A549 (cell line): ENCODE results near the gene INTS3. TPM values are rescaled to one million over a fixed set of nuclear protein-coding genes. Genes with fewer than 3 reads are reported as not detected.

Source experiments
- ATAC-seq, 2 experiments: fragments of 200-7000 bp in 1 of 2; fragments of >200 bp in 1 of 2; cut with Nextera tagmentation in 1 of 2; cut with Tn5 transposase in 1 of 2; 3 replicates each; pipeline versions ENCODE4 v1.8.0 to v1.9.1; 2018 to 2020; ENCODE audit warnings: mild to moderate bottlenecking in 1 of 2, moderate library complexity in 1 of 2
- CTCF ChIA-PET: fragments of 300-600 bp; sonication (Branson Sonifier 250); formaldehyde crosslinking; extraction: SDS; loops from one replicate; lab custom pipeline; 2021; ENCODE audit warnings: antibody characterized with exemption, inconsistent platforms; lab: Yijun Ruan, JAX
- POLR2A ChIA-PET: fragments of 350-600 bp; formaldehyde crosslinking; extraction: SDS; loops from one replicate; lab custom pipeline; 2021; ENCODE audit warnings: antibody characterized with exemption, inconsistent platforms; lab: Yijun Ruan, JAX
- DNase-seq, 2 experiments: peaks; one replicate each; pipeline versions ENCODE4 v3.0.0 to v3.0.0-alpha.2; 2011 to 2016; ENCODE audit warnings: low read depth in 1 of 2, low spot score in 1 of 2
- FAIRE-seq: peaks from 2 replicates; lab custom pipeline; 2011; peaks lifted over from hg19 to GRCh38; lab: Jason Lieb, UNC
- H3K27ac ChIP-seq, 2 experiments: fragments of >200 bp; sonication (Bioruptor Twin); formaldehyde crosslinking; 3 replicates each; pipeline ENCODE4 v1.5.1; 2016 to 2017
- H3K4me1 ChIP-seq: fragments of >200 bp; sonication (Bioruptor Twin); formaldehyde crosslinking; 3 replicates; pipeline ENCODE4 v1.6.1; 2016
- H3K4me2 ChIP-seq: fragments of >200 bp; sonication (Bioruptor Twin); formaldehyde crosslinking; 3 replicates; pipeline ENCODE4 v1.6.1; 2016
- H3K4me3 ChIP-seq: fragments of >200 bp; sonication (Bioruptor Twin); formaldehyde crosslinking; 3 replicates; pipeline ENCODE4 v1.5.1; 2016
- H3K9me3 ChIP-seq: fragments of >200 bp; sonication (Bioruptor Twin); formaldehyde crosslinking; 3 replicates; pipeline ENCODE4 v1.6.1; 2016
- ATOH8 ChIP-seq: fragments of 250-450 bp; sonication (Bioruptor Pico); IDR thresholded peaks from 2 replicates; pipeline ENCODE4 v1.5.0; 2020; ENCODE audit warnings: low read depth, mild to moderate bottlenecking, moderate library complexity
- CBX2 ChIP-seq: fragments of 200-600 bp; sonication (generic); IDR thresholded peaks from 2 replicates; pipeline ENCODE4 v1.6.1; 2016; ENCODE audit warnings: low read depth, mild to moderate bottlenecking, borderline replicate concordance
- CEBPB ChIP-seq, 2 experiments: fragments of >200 bp in 1 of 2; sonication (Bioruptor Twin) in 1 of 2; formaldehyde crosslinking in 1 of 2; IDR thresholded peaks; 2 replicates each; pipeline ENCODE4 v1.6.1; 2012 to 2016
- EHF ChIP-seq: fragments of 250-450 bp; sonication (Bioruptor Pico); IDR thresholded peaks from 2 replicates; pipeline ENCODE4 v1.5.0; 2020; ENCODE audit warnings: mild to moderate bottlenecking
- EHMT2 ChIP-seq: fragments of 200-600 bp; sonication (generic); IDR thresholded peaks from 2 replicates; pipeline ENCODE4 v1.6.1; 2016; ENCODE audit warnings: antibody characterized with exemption, low read depth, mild to moderate bottlenecking, moderate library complexity
- ESRRA ChIP-seq: fragments of 150-350 bp; IDR thresholded peaks from 2 replicates; pipeline ENCODE4 v1.6.1; 2014; ENCODE audit warnings: mild to moderate bottlenecking, low read length, borderline replicate concordance
- HEYL ChIP-seq: fragments of 250-450 bp; sonication (Bioruptor Pico); IDR thresholded peaks from 2 replicates; pipeline ENCODE4 v1.8.0; 2021; ENCODE audit warnings: mild to moderate bottlenecking, moderate library complexity
- HMGXB4 ChIP-seq: fragments of 250-450 bp; sonication (Bioruptor Pico); IDR thresholded peaks from 2 replicates; pipeline ENCODE4 v1.5.0; 2021; ENCODE audit warnings: mild to moderate bottlenecking, moderate library complexity, borderline replicate concordance
- HOXA7 ChIP-seq: fragments of 250-450 bp; sonication (Bioruptor Pico); IDR thresholded peaks from 2 replicates; pipeline ENCODE4 v1.5.0; 2020; ENCODE audit warnings: mild to moderate bottlenecking, moderate library complexity
- KDM5A ChIP-seq: fragments of 200-600 bp; sonication (generic); IDR thresholded peaks from 2 replicates; pipeline ENCODE4 v1.6.1; 2016; ENCODE audit warnings: antibody characterized with exemption, mild to moderate bottlenecking
- MAFK ChIP-seq: fragments of 450-650 bp; IDR thresholded peaks from 2 replicates; pipeline ENCODE4 v1.6.1; 2014; ENCODE audit not compliant: partially characterized antibody
- MAZ ChIP-seq: fragments of 150-350 bp; IDR thresholded peaks from 2 replicates; pipeline ENCODE4 v1.6.1; 2014; ENCODE audit warnings: antibody characterized with exemption, low read depth, low read length, borderline replicate concordance
- MYC ChIP-seq: IDR thresholded peaks from 2 replicates; pipeline ENCODE4 v1.6.1; 2012; ENCODE audit warnings: mild to moderate bottlenecking, inconsistent platforms, low read length, improper control_type of control experiment, borderline replicate concordance
- NFE2L2 ChIP-seq: fragments of 150-350 bp; conservative IDR thresholded peaks from 2 replicates; pipeline ENCODE4 v1.6.1; 2014; ENCODE audit warnings: low read length
- RAD21 ChIP-seq, 2 experiments: fragments of >200 bp in 1 of 2; sonication (Bioruptor Twin) in 1 of 2; formaldehyde crosslinking in 1 of 2; IDR thresholded peaks in 1 of 2; conservative IDR thresholded peaks in 1 of 2; 2 replicates in 1 of 2; 3 replicates in 1 of 2; pipeline ENCODE4 v1.6.1; 2012 to 2018; ENCODE audit warnings: inconsistent platforms in 1 of 2
- RCOR1 ChIP-seq: fragments of 150-350 bp; IDR thresholded peaks from 2 replicates; pipeline ENCODE4 v1.6.1; 2014; ENCODE audit warnings: antibody characterized with exemption, low read length, low read depth
- RFX5 ChIP-seq: fragments of 450-650 bp; IDR thresholded peaks from 2 replicates; pipeline ENCODE4 v1.7.1; 2014; ENCODE audit warnings: antibody characterized with exemption, mild to moderate bottlenecking, moderate library complexity
- RNF2 ChIP-seq: fragments of 200-600 bp; sonication (generic); IDR thresholded peaks from 2 replicates; pipeline ENCODE4 v1.6.1; 2016; ENCODE audit warnings: low read depth, mild to moderate bottlenecking, antibody characterized with exemption, moderate library complexity, borderline replicate concordance
- SMC3 ChIP-seq: fragments of >200 bp; sonication (Bioruptor Twin); formaldehyde crosslinking; IDR thresholded peaks from 3 replicates; pipeline ENCODE4 v1.6.1; 2018; ENCODE audit warnings: inconsistent platforms
- SREBF2 ChIP-seq: fragments of 450-650 bp; IDR thresholded peaks from 2 replicates; pipeline ENCODE4 v1.6.1; 2014; ENCODE audit warnings: mild to moderate bottlenecking, moderate library complexity
- TFCP2L1 ChIP-seq: fragments of 250-450 bp; sonication (Bioruptor Pico); IDR thresholded peaks from 2 replicates; pipeline ENCODE4 v1.5.0; 2021; ENCODE audit warnings: mild to moderate bottlenecking
- TP53 ChIP-seq: fragments of 250-450 bp; sonication (Bioruptor Pico); IDR thresholded peaks from 2 replicates; pipeline ENCODE4 v1.5.0; 2021; ENCODE audit warnings: mild to moderate bottlenecking, moderate library complexity
- ZFP36 ChIP-seq: fragments of 450-650 bp; IDR thresholded peaks from 2 replicates; pipeline ENCODE4 v1.6.1; 2014; ENCODE audit warnings: borderline replicate concordance; ENCODE audit not compliant: partially characterized antibody
- ZSCAN20 ChIP-seq: fragments of 250-450 bp; sonication (Bioruptor Pico); IDR thresholded peaks from 2 replicates; pipeline ENCODE4 v1.8.0; 2022; ENCODE audit warnings: mild to moderate bottlenecking, moderate library complexity
- WGBS: methylation state at CpG from one replicate; pipeline ENCODE4 v1.1.6; 2017; ENCODE audit errors: missing lambda C conversion rate; 5-methylcytosine and 5-hydroxymethylcytosine counted together
- polyA plus RNA-seq, 4 experiments: library from polyadenylated mRNA; depleted of rRNA in 3 of 4; stranded (reverse); fragments of >200 nt; fragmentation: RNase III in 1 of 4; extraction: RNeasy Plus Mini Kit Qiagen cat#74134 plus additional on column Dnase treatment in 1 of 4; gene quantifications; 2 replicates in 3 of 4; 3 replicates in 1 of 4; pipeline ENCODE4 v1.2.3, GENCODE V29; 2011 to 2017
- TF ChIP-seq, protein P1 (sequence below): fragments of 450-650 bp; IDR thresholded peaks from 2 replicates; pipeline ENCODE4 v1.6.1; 2014; ENCODE audit warnings: antibody characterized with exemption
- TF ChIP-seq, protein P2 (sequence below): IDR thresholded peaks from 2 replicates; pipeline ENCODE4 v1.6.1; 2012
- TF ChIP-seq, protein P3 (sequence below): fragments of 200-600 bp; sonication (generic); IDR thresholded peaks from 2 replicates; pipeline ENCODE4 v1.6.1; 2016; ENCODE audit warnings: antibody characterized with exemption, mild to moderate bottlenecking, moderate library complexity
- TF ChIP-seq, protein P4 (sequence below): fragments of 150-350 bp; IDR thresholded peaks from 2 replicates; pipeline ENCODE4 v1.6.1; 2014; ENCODE audit warnings: low read depth, mild to moderate bottlenecking, low read length

The INTS3 gene
- polyA plus RNA-seq, 2 of the 4 experiments (the other 2 are of a cell fraction), result 23.5 to 34.1 TPM

DNA sequence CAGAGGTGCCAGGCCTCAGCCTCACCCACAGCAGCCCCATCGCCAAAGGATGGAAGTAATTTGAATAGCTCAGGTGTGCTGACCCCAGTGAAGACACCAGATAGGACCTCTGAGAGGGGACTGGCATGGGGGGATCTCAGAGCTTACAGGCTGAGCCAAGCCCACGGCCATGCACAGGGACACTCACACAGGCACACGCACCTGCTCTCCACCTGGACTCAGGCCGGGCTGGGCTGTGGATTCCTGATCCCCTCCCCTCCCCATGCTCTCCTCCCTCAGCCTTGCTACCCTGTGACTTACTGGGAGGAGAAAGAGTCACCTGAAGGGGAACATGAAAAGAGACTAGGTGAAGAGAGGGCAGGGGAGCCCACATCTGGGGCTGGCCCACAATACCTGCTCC, 34.4 kb upstream of the INTS3 start:
- no peak for ATAC-seq
- ChIA-PET POLR2A (interaction anchor here (0.9 kb wide), 1 partner anchor 34 kb away, joined by 3 read pairs; the partner anchor contains the start of gene INTS3), CTCF (interaction anchor here (1.2 to 2.4 kb wide), 2 partner anchors 12 to 15 kb away, joined by 3 to 8 read pairs; partner anchors contain the start of gene NPR1)
- Histone ChIP-seq H3K4me1 (peaks cover 19% of the 10 kb centered on the region), H3K4me2 (no peak overlapping the region), H3K4me3 (no peak overlapping the region), H3K27ac (no peak overlapping the region), H3K9me3 (no peaks in the 10 kb centered on the region)
- no peak for TF ChIP-seq ESRRA
- no peak for TF ChIP-seq HMGXB4
- no peak for TF ChIP-seq ZSCAN20
- TF ChIP-seq RFX5, result no peak
- TF ChIP-seq EHF (CRISPR knock-in tag), result no peak
- no peak for TF ChIP-seq CBX2
- no peak for TF ChIP-seq ZFP36
- TF ChIP-seq NFE2L2, result no peak
- TF ChIP-seq MAFK, result no peak
- no peak for TF ChIP-seq RCOR1
- no peak for TF ChIP-seq RNF2
- TF ChIP-seq, protein P1, sequence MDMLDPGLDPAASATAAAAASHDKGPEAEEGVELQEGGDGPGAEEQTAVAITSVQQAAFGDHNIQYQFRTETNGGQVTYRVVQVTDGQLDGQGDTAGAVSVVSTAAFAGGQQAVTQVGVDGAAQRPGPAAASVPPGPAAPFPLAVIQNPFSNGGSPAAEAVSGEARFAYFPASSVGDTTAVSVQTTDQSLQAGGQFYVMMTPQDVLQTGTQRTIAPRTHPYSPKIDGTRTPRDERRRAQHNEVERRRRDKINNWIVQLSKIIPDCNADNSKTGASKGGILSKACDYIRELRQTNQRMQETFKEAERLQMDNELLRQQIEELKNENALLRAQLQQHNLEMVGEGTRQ, result no peak
- TF ChIP-seq SREBF2, result no peak
- no peak for TF ChIP-seq HOXA7 (CRISPR knock-in tag)
- TF ChIP-seq, protein P2, sequence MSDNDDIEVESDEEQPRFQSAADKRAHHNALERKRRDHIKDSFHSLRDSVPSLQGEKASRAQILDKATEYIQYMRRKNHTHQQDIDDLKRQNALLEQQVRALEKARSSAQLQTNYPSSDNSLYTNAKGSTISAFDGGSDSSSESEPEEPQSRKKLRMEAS, result no peak
- no peak for TF ChIP-seq SMC3
- no peak for FAIRE-seq
- no peak for DNase-seq
- WGBS, result 76% methylated on average over 2 of the region's 4 CpGs

- ChIA-PET POLR2A (interaction anchor here (0.8 kb wide), 1 partner anchor 12 kb away, joined by 3 read pairs; no protein-coding TSS in a partner anchor), CTCF (interaction anchor here (1.1 to 6.1 kb wide), 3 partner anchors 11 to 44 kb away, joined by 3 to 34 read pairs (median 3); partner anchors contain the start of gene NPR1)
- H3K4me1 ChIP-seq, result peaks cover 31% of the 10 kb centered on the region
- H3K9me3 ChIP-seq, result no peaks in the 10 kb centered on the region
- peak overlapping the region; percentile 56 to 83 for H3K27ac ChIP-seq
- FAIRE-seq (no peak), ATAC-seq (no peak), DNase-seq (no peak)
- 82% methylated on average over 8 of the region's 8 CpGs for WGBS
- TF ChIP-seq TFCP2L1 (CRISPR knock-in tag), result no peak
- no peak for TF ChIP-seq MAFK
- TF ChIP-seq EHMT2, result no peak
- TF ChIP-seq, protein P3, sequence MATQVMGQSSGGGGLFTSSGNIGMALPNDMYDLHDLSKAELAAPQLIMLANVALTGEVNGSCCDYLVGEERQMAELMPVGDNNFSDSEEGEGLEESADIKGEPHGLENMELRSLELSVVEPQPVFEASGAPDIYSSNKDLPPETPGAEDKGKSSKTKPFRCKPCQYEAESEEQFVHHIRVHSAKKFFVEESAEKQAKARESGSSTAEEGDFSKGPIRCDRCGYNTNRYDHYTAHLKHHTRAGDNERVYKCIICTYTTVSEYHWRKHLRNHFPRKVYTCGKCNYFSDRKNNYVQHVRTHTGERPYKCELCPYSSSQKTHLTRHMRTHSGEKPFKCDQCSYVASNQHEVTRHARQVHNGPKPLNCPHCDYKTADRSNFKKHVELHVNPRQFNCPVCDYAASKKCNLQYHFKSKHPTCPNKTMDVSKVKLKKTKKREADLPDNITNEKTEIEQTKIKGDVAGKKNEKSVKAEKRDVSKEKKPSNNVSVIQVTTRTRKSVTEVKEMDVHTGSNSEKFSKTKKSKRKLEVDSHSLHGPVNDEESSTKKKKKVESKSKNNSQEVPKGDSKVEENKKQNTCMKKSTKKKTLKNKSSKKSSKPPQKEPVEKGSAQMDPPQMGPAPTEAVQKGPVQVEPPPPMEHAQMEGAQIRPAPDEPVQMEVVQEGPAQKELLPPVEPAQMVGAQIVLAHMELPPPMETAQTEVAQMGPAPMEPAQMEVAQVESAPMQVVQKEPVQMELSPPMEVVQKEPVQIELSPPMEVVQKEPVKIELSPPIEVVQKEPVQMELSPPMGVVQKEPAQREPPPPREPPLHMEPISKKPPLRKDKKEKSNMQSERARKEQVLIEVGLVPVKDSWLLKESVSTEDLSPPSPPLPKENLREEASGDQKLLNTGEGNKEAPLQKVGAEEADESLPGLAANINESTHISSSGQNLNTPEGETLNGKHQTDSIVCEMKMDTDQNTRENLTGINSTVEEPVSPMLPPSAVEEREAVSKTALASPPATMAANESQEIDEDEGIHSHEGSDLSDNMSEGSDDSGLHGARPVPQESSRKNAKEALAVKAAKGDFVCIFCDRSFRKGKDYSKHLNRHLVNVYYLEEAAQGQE, result no peak
- TF ChIP-seq ATOH8 (CRISPR knock-in tag), result no peak
- no peak for TF ChIP-seq TP53
- no peak for TF ChIP-seq CEBPB (IDR thresholded peaks at IDR 0.05)
- TF ChIP-seq MYC, result no peak
- TF ChIP-seq RAD21 (conservative IDR thresholded peaks at IDR 0.05 in 1 of 2, IDR thresholded peaks at IDR 0.05 in 1 of 2), result no peak
- no peak for TF ChIP-seq ZFP36
- no peak for TF ChIP-seq KDM5A
- TF ChIP-seq, protein P4, sequence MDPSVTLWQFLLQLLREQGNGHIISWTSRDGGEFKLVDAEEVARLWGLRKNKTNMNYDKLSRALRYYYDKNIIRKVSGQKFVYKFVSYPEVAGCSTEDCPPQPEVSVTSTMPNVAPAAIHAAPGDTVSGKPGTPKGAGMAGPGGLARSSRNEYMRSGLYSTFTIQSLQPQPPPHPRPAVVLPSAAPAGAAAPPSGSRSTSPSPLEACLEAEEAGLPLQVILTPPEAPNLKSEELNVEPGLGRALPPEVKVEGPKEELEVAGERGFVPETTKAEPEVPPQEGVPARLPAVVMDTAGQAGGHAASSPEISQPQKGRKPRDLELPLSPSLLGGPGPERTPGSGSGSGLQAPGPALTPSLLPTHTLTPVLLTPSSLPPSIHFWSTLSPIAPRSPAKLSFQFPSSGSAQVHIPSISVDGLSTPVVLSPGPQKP, result no peak
- no peak for TF ChIP-seq ZSCAN20
- TF ChIP-seq MAZ, result no peak
- TF ChIP-seq HEYL, result no peak
- no peak for TF ChIP-seq RFX5
- no peak overlapping the region for H3K4me3 ChIP-seq
- peak overlapping the region; percentile 47 for H3K4me2 ChIP-seq
These were observed 31.1 kb upstream of the INTS3 start for GRCh38 chr1:153696741-153697140.
